ENCODE measurements around the gene NSG2.
"Not testable (repeated sequence)": the region's sequence is repeated elsewhere in the genome, so short reads cannot be mapped to it uniquely, and the experiment has no call there.

NSG2 gene

GRCh38 chr5:174096619-174097018, 51.1 kb downstream of the NSG2 start:
- no peak overlapping the region for H3K27ac ChIP-seq
- H3K27me3 ChIP-seq = peaks cover 4% of the 10 kb centered on the region
- no peaks in the 10 kb centered on the region for H3K36me3 ChIP-seq
- H3K9me3 ChIP-seq = no peaks in the 10 kb centered on the region
- TF ChIP-seq CTCF (IDR thresholded peaks at IDR 0.05) = no peak
- H3K4me3 ChIP-seq (ENCODE audit: low read depth in 1 of 2, low read length in 1 of 2) = no peak overlapping the region
- H3K4me1 ChIP-seq (ENCODE audit: control insufficient read depth in 1 of 2, insufficient read depth in 1 of 2, low read depth in 1 of 2, low read length in 1 of 2) = no peaks in the 10 kb centered on the region

GRCh38 chr5:174097486-174098185, 52.1 kb downstream of the NSG2 start:
- Histone ChIP-seq H3K4me1 (ENCODE audit: control insufficient read depth in 1 of 2, insufficient read depth in 1 of 2, low read depth in 1 of 2, low read length in 1 of 2) (no peaks in the 10 kb centered on the region), H3K4me3 (ENCODE audit: low read depth in 1 of 2, low read length in 1 of 2) (no peak overlapping the region), H3K27ac (no peak overlapping the region), H3K36me3 (no peaks in the 10 kb centered on the region), H3K27me3 (no peaks in the 10 kb centered on the region), H3K9me3 (no peaks in the 10 kb centered on the region)
- TF ChIP-seq CTCF (IDR thresholded peaks at IDR 0.05) = no peak

GRCh38 chr5:174098694-174099093, 53.2 kb downstream of the NSG2 start:
- no peak for TF ChIP-seq CTCF (IDR thresholded peaks at IDR 0.05)
- no peaks in the 10 kb centered on the region for H3K9me3 ChIP-seq

GRCh38 chr5:174100490-174100889, 55.0 kb downstream of the NSG2 start:
- Histone ChIP-seq H3K36me3 (no peaks in the 10 kb centered on the region), H3K4me1 (ENCODE audit: control insufficient read depth in 1 of 2, insufficient read depth in 1 of 2, low read depth in 1 of 2, low read length in 1 of 2) (no peaks in the 10 kb centered on the region), H3K9me3 (no peaks in the 10 kb centered on the region), H3K27ac (no peak overlapping the region), H3K4me3 (ENCODE audit: low read depth in 1 of 2, low read length in 1 of 2) (no peak overlapping the region), H3K27me3 (no peaks in the 10 kb centered on the region)
- TF ChIP-seq CTCF (IDR thresholded peaks at IDR 0.05) = no peak

More at GRCh38 chr5:174098694-174099093, 53.2 kb downstream of the NSG2 start:
- H3K36me3 ChIP-seq = no peaks in the 10 kb centered on the region
- no peaks in the 10 kb centered on the region for H3K4me1 ChIP-seq (ENCODE audit: control insufficient read depth in 1 of 2, insufficient read depth in 1 of 2, low read depth in 1 of 2, low read length in 1 of 2)
- H3K4me3 ChIP-seq (ENCODE audit: low read depth in 1 of 2, low read length in 1 of 2) = no peak overlapping the region
- H3K27ac ChIP-seq = no peak overlapping the region
- no peaks in the 10 kb centered on the region for H3K27me3 ChIP-seq

- no peaks in the 10 kb centered on the region for H3K36me3 ChIP-seq
Measured at GRCh38 chr5:174101195-174101730, 55.8 kb downstream of the NSG2 start.

GRCh38 chr5:174102574-174102973, 57.1 kb downstream of the NSG2 start:
- H3K27ac ChIP-seq; H3K36me3 ChIP-seq; H3K27me3 ChIP-seq; H3K9me3 ChIP-seq; H3K4me1 ChIP-seq (ENCODE audit: control insufficient read depth in 1 of 2, insufficient read depth in 1 of 2, low read depth in 1 of 2, low read length in 1 of 2); H3K4me3 ChIP-seq (ENCODE audit: low read depth in 1 of 2, low read length in 1 of 2): not testable (repeated sequence)

More at GRCh38 chr5:174101195-174101730, 55.8 kb downstream of the NSG2 start:
- Histone ChIP-seq H3K4me3 (ENCODE audit: low read depth in 1 of 2, low read length in 1 of 2) (no peak overlapping the region), H3K4me1 (ENCODE audit: control insufficient read depth in 1 of 2, insufficient read depth in 1 of 2, low read depth in 1 of 2, low read length in 1 of 2) (no peaks in the 10 kb centered on the region), H3K27ac (no peak overlapping the region), H3K27me3 (no peaks in the 10 kb centered on the region), H3K9me3 (no peaks in the 10 kb centered on the region)
- TF ChIP-seq CTCF (IDR thresholded peaks at IDR 0.05) = no peak
